Gastrocnemius medialis (tissue), 4 donors: ENCODE measurements around the gene C19orf38. TPM values are rescaled to one million over a fixed set of nuclear protein-coding genes. Genes with fewer than 3 reads are reported as not detected.
A peak's percentile ranks its signal among the peaks of the same experiment; 100 is the strongest.

ENCODE experiments used
- ATAC-seq, 2 donors: fragments of 150-250 bp; one replicate each; pipeline ENCODE4 v1.9.1; 2016
- DNase-seq, 2 donors: peaks; one replicate each; pipeline ENCODE4 v3.0.0-alpha.2; 2019
- H3K27ac ChIP-seq, 4 donors: fragments of 200-600 bp; sonication (generic); 1 replicate in 1 of 4; 2 replicates in 3 of 4; pipeline ENCODE4 v1.5.1; 2016 to 2018; ENCODE audit warnings: mild to moderate bottlenecking in 2 of 4, moderate library complexity in 1 of 4
- H3K27me3 ChIP-seq, 3 donors: fragments of 200-600 bp; sonication (generic) in 2 of 3; 1 replicate in 1 of 3; 2 replicates in 2 of 3; pipeline versions ENCODE4 v1.5.1 to v1.6.0; 2016 to 2019; ENCODE audit warnings: mild to moderate bottlenecking in 1 of 3, moderate library complexity in 1 of 3
- H3K36me3 ChIP-seq, 2 donors: fragments of 200-600 bp; sonication (generic) in 1 of 2; one replicate each; pipeline ENCODE4 v1.5.1; 2017 to 2018
- H3K4me1 ChIP-seq, 2 donors: fragments of 200-600 bp; sonication (generic) in 1 of 2; one replicate each; pipeline ENCODE4 v1.5.1; 2016 to 2017; ENCODE audit warnings: mild to moderate bottlenecking in 2 of 2
- H3K4me3 ChIP-seq, 4 donors: fragments of 200-600 bp; sonication (generic) in 3 of 4; 1 replicate in 1 of 4; 2 replicates in 3 of 4; pipeline ENCODE4 v1.5.1; 2016 to 2019; ENCODE audit warnings: mild to moderate bottlenecking in 2 of 4
- H3K9me3 ChIP-seq, 3 donors: fragments of 200-600 bp; sonication (generic) in 2 of 3; 1 replicate in 1 of 3; 2 replicates in 2 of 3; pipeline ENCODE4 v1.5.1; 2016 to 2019
- CTCF ChIP-seq, 5 experiments: fragments of 450-650 bp in 3 of 5; fragments of 200-600 bp in 2 of 5; sonication (generic) in 2 of 5; IDR thresholded peaks in 4 of 5; conservative IDR thresholded peaks in 1 of 5; 1 replicate in 4 of 5; 2 replicates in 1 of 5; pipeline ENCODE4 v1.5.1; 2016 to 2019; ENCODE audit warnings: antibody characterized with exemption in 5 of 5, mild to moderate bottlenecking in 3 of 5, moderate library complexity in 3 of 5
- POLR2A ChIP-seq, 2 donors: fragments of 450-650 bp; IDR thresholded peaks; one replicate each; pipeline ENCODE4 v1.6.1; 2017; ENCODE audit warnings: antibody characterized with exemption in 2 of 2, mild to moderate bottlenecking in 2 of 2, moderate library complexity in 2 of 2
- in situ Hi-C, 4 donors: fragments of 200-750 bp; cut with MboI; loops; one replicate each; pipeline versions ENCODE4 v1.15.0 to v1.8.0; 2017; ENCODE audit warnings: low sequenced_read_pairs in 4 of 4
- intact Hi-C: fragments of 100-400 bp; cut with DNase I; formaldehyde crosslinking; loops from one replicate; pipeline ENCODE4 v1.15.1; 2023; ENCODE audit warnings: low total_unique reads
- total RNA-seq, 4 donors: library from RNA; depleted of rRNA; stranded (reverse); fragments of >200 nt; gene quantifications; one replicate each; pipeline versions ENCODE4 v1.1.0 to v1.2.3, GENCODE V29; 2016

The C19orf38 gene
- total RNA-seq, 4 donors from 2014 or later: 1.4 to 3.9 (median 1.9) TPM

GRCh38 chr19:10889880-10890279 is 41.7 kb downstream of the C19orf38 start:
- no peaks in the 10 kb centered on the region for H3K36me3 ChIP-seq
- H3K9me3 ChIP-seq: no peaks in the 10 kb centered on the region
- TF ChIP-seq POLR2A (IDR thresholded peaks at IDR 0.05) (no peak), CTCF (IDR thresholded peaks at IDR 0.05 in 4 of 5, conservative IDR thresholded peaks at IDR 0.05 in 1 of 5) (no peak)
- peaks cover 61 to 98% of the 10 kb centered on the region in 2 donors for H3K4me1 ChIP-seq
- H3K27ac ChIP-seq: peak overlapping the region in 3 of 4 donors; percentile 22 to 95 (median 86)
- DNase-seq: no peak
- in situ Hi-C loops (no loop called here), intact Hi-C loops (no loop called here)
- H3K4me3 ChIP-seq: no peak overlapping the region
- H3K27me3 ChIP-seq: no peaks in the 10 kb centered on the region
- no peak for ATAC-seq

- ATAC-seq: peak; percentile 49 to 68
- peak overlapping the region; percentile 84 to 95 (median 90) for H3K27ac ChIP-seq
- in situ Hi-C loops (no loop called here), intact Hi-C loops (no loop called here)
- no peaks in the 10 kb centered on the region for H3K9me3 ChIP-seq
- TF ChIP-seq CTCF (IDR thresholded peaks at IDR 0.05 in 4 of 5, conservative IDR thresholded peaks at IDR 0.05 in 1 of 5) (no peak), POLR2A (IDR thresholded peaks at IDR 0.05) (no peak)
- no peaks in the 10 kb centered on the region for H3K36me3 ChIP-seq
- no peaks in the 10 kb centered on the region for H3K27me3 ChIP-seq
- H3K4me1 ChIP-seq: peaks cover 73 to 98% of the 10 kb centered on the region in 2 donors
- H3K4me3 ChIP-seq: peak overlapping the region in 1 of 4 donors; percentile 9
- DNase-seq: peak; percentile 48 to 68
Observed at GRCh38 chr19:10891405-10892086, 43.3 kb downstream of the C19orf38 start.

- intact Hi-C loops: no loop called here
- ATAC-seq: peak; percentile 74 to 77
- peaks cover 75 to 98% of the 10 kb centered on the region in 2 donors for H3K4me1 ChIP-seq
- peak; percentile 81 to 96 for DNase-seq
- H3K27me3 ChIP-seq: no peaks in the 10 kb centered on the region
- H3K4me3 ChIP-seq: peak overlapping the region in 1 of 4 donors; percentile 9
- H3K9me3 ChIP-seq: no peaks in the 10 kb centered on the region
- TF ChIP-seq POLR2A (IDR thresholded peaks at IDR 0.05): no peak
- no peak for TF ChIP-seq CTCF (IDR thresholded peaks at IDR 0.05 in 4 of 5, conservative IDR thresholded peaks at IDR 0.05 in 1 of 5)
- no peaks in the 10 kb centered on the region for H3K36me3 ChIP-seq
- in situ Hi-C loops: no loop called here
- H3K27ac ChIP-seq: peak overlapping the region; percentile 84 to 95 (median 90)
Observed at GRCh38 chr19:10892256-10892655, 44.0 kb downstream of the C19orf38 start.

- Histone ChIP-seq H3K9me3 (no peaks in the 10 kb centered on the region), H3K27me3 (no peaks in the 10 kb centered on the region), H3K27ac (peak overlapping the region; percentile 84 to 95 (median 90)), H3K36me3 (no peaks in the 10 kb centered on the region), H3K4me3 (no peak overlapping the region), H3K4me1 (peaks cover 86 to 99% of the 10 kb centered on the region in 2 donors)
- no peak for TF ChIP-seq CTCF (IDR thresholded peaks at IDR 0.05 in 4 of 5, conservative IDR thresholded peaks at IDR 0.05 in 1 of 5)
- in situ Hi-C loops: no loop called here
- ATAC-seq (no peak), DNase-seq (no peak)
- intact Hi-C loops: no loop called here
Observed at GRCh38 chr19:10894911-10895213, 46.6 kb downstream of the C19orf38 start.

GRCh38 chr19:10895363-10895762 is 47.1 kb downstream of the C19orf38 start:
- H3K4me3 ChIP-seq: no peak overlapping the region
- H3K4me1 ChIP-seq: peaks cover 91 to 99% of the 10 kb centered on the region in 2 donors
- DNase-seq (no peak), ATAC-seq (no peak)
- H3K9me3 ChIP-seq: no peaks in the 10 kb centered on the region
- no peak for TF ChIP-seq POLR2A (IDR thresholded peaks at IDR 0.05)
- no peak for TF ChIP-seq CTCF (IDR thresholded peaks at IDR 0.05 in 4 of 5, conservative IDR thresholded peaks at IDR 0.05 in 1 of 5)
- in situ Hi-C loops (no loop called here), intact Hi-C loops (no loop called here)
- no peaks in the 10 kb centered on the region for H3K27me3 ChIP-seq
- peak overlapping the region; percentile 84 to 95 (median 90) for H3K27ac ChIP-seq
- no peaks in the 10 kb centered on the region for H3K36me3 ChIP-seq
